RPMI8226 (cell line): Measurements from ENCODE around the gene TDO2.

Source experiments
- DNase-seq: peaks from one replicate; pipeline ENCODE4 v3.0.0-alpha.2; 2015

Gene TDO2

DNA sequence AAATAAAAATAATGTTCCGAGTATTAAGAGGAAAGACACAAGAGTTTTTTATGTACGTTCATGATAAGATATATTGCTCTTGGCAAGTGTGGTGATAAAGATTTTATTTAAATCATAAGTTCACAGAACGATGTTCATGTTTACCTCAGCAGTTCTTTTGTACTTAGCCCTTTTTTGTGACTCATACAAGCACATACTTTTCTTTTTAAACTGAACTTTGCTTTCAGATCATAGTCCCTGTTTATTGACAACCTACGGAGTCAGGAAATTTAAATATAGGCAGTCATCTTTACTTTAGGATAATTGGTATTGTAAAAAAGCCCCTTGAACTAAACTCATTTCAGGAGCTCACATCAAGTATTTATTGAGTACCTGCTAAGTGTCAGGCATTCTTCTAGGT is 51.4 kb downstream of the TDO2 start:
- no peak for DNase-seq

DNA sequence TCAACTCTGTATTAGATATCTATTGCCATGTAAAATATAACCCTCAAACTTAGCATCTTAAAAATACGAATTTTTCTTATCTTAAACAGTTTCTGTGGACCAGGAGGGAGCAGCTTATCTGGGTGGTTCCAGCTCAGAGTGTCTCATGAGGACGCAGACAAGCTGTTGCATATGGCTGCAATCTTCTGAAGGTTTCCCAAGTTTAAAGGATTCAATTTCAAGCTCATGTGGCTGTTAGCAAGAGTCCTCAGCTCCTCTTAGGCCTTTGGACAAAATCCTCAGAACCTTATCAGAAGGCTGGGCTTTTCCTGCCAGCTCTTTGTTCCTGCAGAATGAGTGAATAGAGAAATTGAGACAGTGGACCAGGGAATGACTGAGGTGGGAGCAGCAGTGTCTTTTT is 53.0 kb downstream of the TDO2 start:
- no peak for DNase-seq

- DNase-seq = no peak
Measured at GRCh38 chr4:155959417-155959816, 55.9 kb downstream of the TDO2 start.

DNA sequence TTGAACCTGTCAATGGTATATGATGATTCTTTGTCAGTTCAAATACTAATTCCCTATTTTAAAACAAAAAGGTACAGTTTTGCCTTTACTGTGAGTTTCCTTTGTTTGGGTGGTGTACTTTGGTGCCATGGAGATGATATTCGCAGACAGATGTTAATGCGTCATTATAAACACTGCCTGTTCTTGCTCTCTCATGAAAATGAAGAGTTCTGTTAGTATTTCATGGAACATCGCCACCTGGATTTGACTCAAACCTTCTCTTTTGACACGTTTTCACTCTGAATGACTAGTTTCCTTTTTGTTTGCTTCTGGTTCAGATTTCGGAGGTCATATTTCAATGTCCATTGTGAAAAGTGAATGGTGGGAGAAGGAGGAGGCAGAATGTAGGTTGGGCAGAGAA is 57.0 kb downstream of the TDO2 start:
- DNase-seq = no peak

DNA sequence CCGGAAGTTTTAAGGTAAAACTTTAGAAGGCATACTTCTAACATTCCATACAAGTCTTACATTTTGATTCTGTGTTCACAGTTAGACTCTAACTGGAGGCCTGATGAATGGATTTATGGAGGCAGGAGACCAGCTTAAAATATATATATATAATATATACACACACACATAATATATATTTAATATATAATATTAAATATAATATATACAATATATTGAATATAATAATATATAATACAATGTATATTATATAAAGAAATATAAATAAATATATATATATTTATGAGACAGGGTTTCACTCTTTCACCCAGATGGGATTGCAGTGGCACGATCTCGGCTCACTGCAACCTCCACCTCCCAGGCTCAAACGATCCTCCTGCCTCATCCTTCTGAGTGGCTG is 58.1 kb downstream of the TDO2 start:
- DNase-seq = no peak

GRCh38 chr4:155962767-155963166 is 59.3 kb downstream of the TDO2 start:
- DNase-seq = no peak

DNA sequence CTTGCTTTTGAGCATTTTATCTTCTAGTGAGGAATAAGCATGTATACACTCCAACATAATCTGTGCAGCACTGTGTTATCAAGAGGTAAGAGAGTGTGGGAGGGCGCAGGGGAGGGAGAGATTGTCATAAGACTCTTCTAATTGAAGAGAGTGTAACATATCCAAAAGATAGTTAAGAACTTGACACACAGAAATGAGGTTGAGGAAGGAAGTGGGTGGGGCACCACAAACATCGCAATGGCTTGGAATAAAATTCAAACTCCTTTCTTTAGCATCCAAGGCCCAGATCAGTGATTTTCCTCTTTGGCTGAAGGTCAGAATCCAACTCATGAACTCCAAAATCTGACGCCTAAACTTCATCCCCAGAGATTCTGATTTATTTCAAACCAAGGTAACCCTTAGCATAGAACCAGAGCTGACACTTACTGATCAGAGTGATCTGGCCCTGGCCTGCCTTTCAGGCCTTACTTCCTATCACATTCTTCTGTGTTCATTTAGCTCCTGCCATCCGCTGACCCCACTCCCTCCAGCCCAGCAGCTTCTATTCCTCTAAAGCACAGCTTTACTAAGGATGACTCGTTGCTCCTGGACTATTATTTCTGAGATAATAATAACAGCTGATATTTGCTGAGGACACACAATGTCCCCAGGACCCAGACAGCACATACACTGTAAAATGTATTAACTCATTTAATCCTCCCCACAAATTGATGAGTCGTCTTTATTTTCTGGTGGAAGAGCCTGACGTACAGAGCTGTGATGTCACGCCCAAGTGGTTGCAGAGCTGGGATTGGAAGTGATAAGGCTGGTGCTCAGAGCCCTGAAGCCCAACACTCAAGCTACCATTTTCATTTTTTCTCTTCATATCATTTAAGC is 60.8 kb downstream of the TDO2 start:
- DNase-seq = no peak

DNA sequence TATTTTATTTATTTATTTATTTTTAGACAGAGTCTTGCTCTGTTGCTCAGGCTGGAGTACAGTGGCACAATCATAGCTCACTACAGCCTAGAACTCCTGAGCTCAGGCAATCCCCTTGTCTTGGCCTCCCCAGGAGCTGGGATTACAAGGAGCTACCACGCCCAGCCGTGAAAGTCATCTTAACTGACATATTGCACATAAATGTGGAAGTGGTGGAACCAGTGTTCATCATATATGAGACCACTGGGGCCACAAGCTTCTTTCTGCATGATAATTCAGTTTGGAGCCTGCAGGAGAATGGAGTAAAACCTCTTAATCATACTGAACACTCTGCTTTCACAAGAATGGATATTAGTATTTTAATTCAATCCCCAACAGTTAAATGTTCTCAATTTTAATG is 62.7 kb downstream of the TDO2 start:
- DNase-seq = no peak

- no peak for DNase-seq
Measured at GRCh38 chr4:155966731-155967395, 63.4 kb downstream of the TDO2 start.
